Dermis blood vessel endothelial cell (primary cell): ENCODE data around the gene MYL9. TPM values are rescaled to one million over a fixed set of nuclear protein-coding genes. Genes with fewer than 3 reads are reported as not detected.
A peak's percentile ranks its signal among the peaks of the same experiment; 100 is the strongest.
"Not testable (repeated sequence)": the region's sequence is repeated elsewhere in the genome, so short reads cannot be mapped to it uniquely, and the experiment has no call there.

Experiments used
- DNase-seq: peaks from one replicate; pipeline ENCODE4 v3.0.0; 2010
- total RNA-seq: library from RNA; depleted of rRNA; stranded (reverse); fragments of >200 nt; gene quantifications from 2 replicates; pipeline ENCODE4 v1.2.3, GENCODE V29; 2014

Gene MYL9
- 1.9 and 3.7 TPM in 2 replicates for total RNA-seq

GRCh38 chr20:36541227-36541767 is at the start of gene MYL9:
TSS of gene MYL9 (plus strand) at chr20:36541519. CDS start at chr20:36544885, 3,366 bp downstream.
- peak; percentile 81 for DNase-seq

- peak; percentile 67 for DNase-seq
Observed at GRCh38 chr20:36491901-36492617, 49.3 kb upstream of the MYL9 start.

GRCh38 chr20:36493051-36493800 is 48.1 kb upstream of the MYL9 start:
- peak; percentile 62 for DNase-seq

GRCh38 chr20:36493801-36494114 is 47.6 kb upstream of the MYL9 start:
- no peak for DNase-seq

GRCh38 chr20:36496707-36497669 is 44.3 kb upstream of the MYL9 start:
- DNase-seq = no peak

GRCh38 chr20:36497856-36498255 is 43.5 kb upstream of the MYL9 start:
- no peak for DNase-seq

- DNase-seq = no peak
Observed at GRCh38 chr20:36498386-36499179, 42.7 kb upstream of the MYL9 start.

- no peak for DNase-seq
Observed at GRCh38 chr20:36499211-36499610, 42.1 kb upstream of the MYL9 start.

- DNase-seq = peak; percentile 43
Observed at GRCh38 chr20:36499723-36500501, 41.4 kb upstream of the MYL9 start.

- DNase-seq = no peak
Observed at GRCh38 chr20:36501367-36502006, 39.8 kb upstream of the MYL9 start.

- no peak for DNase-seq
Observed at GRCh38 chr20:36504295-36504694, 37.0 kb upstream of the MYL9 start.

- DNase-seq = peak; percentile 49
Observed at GRCh38 chr20:36506253-36506652, 35.1 kb upstream of the MYL9 start.

- no peak for DNase-seq
Observed at GRCh38 chr20:36507746-36508145, 33.6 kb upstream of the MYL9 start.

GRCh38 chr20:36519012-36519719 is 22.2 kb upstream of the MYL9 start:
- DNase-seq = no peak

- DNase-seq = no peak
Observed at GRCh38 chr20:36519944-36520343, 21.4 kb upstream of the MYL9 start.

GRCh38 chr20:36521526-36521925 is 19.8 kb upstream of the MYL9 start:
- no peak for DNase-seq

- not testable (repeated sequence) for DNase-seq
Observed at GRCh38 chr20:36522412-36522811, 18.9 kb upstream of the MYL9 start.

GRCh38 chr20:36523341-36523740 is 18.0 kb upstream of the MYL9 start:
- no peak for DNase-seq

GRCh38 chr20:36525620-36526365 is 15.5 kb upstream of the MYL9 start:
- no peak for DNase-seq
